ENCODE data around the gene ANKRD28. TPM values are rescaled to one million over a fixed set of nuclear protein-coding genes. Genes with fewer than 3 reads are reported as not detected.

ANKRD28 gene
- total and polyA plus RNA-seq, 2 of the 4 experiments (the other 2 are of a cell fraction) = 52.6 to 211 TPM

DNA sequence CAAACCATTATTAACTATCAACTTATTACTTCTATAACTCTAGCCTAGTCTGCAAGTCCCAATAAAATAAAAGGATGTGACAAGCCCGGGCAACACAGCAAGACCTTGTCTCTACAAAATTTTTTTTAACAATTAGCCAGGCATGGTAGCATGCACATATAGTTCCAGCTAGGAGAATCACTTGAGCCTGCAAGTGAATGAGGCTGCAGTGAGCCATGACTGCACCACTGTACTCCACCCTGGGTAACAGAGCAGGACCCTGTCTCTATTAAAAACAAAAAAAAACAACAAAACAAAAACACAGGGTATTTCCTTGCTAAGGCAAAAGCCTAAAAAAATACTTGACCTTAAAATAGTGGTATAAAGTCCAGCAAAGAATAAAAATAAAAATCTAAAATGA, 31.4 kb downstream of the ANKRD28 start:
- no peak overlapping the region for H3K4me3 ChIP-seq (ENCODE audit: insufficient read depth, low read depth, low read length)
- no peak overlapping the region for H3K56ac ChIP-seq (ENCODE audit: extremely low read depth, insufficient read depth, low read length)
- intact Hi-C loops (cut with micrococcal nuclease) = no loop called here
- H4K8ac ChIP-seq (ENCODE audit: low read depth in 2 of 2, low read length in 2 of 2) = no peak overlapping the region
- H4K5ac ChIP-seq (ENCODE audit: low read depth, low read length) = no peak overlapping the region
- H3K27me3 ChIP-seq (ENCODE audit: control insufficient read depth, insufficient read depth, low read length) = no peaks in the 10 kb centered on the region
- H3K79me1 ChIP-seq (ENCODE audit: low read depth in 1 of 2, low read length in 2 of 2) = peaks cover 28 to 45% of the 10 kb centered on the region in 2 experiments
- no CpG with 5 or more reads among the region's 1 CpG for WGBS, 2 experiments (ENCODE audit: extremely low coverage in 2 of 2, insufficient read length in 1 of 2)
- no peak overlapping the region for H3K4me2 ChIP-seq (ENCODE audit: low read depth, low read length)
- DNase-seq (no peak), ATAC-seq (ENCODE audit: low read depth) (no peak)
- in situ Hi-C loops (cut with MboI; ENCODE audit: low sequenced_read_pairs) = no loop called here
- CTCF ChIA-PET = interaction anchor here (0.6 kb wide), 1 partner anchor 40 kb away, joined by 4 read pairs; no protein-coding TSS in a partner anchor
- H2AK9ac ChIP-seq (replicated peaks; ENCODE audit: low read depth, low read length, poor library complexity) = no peak overlapping the region
- H2BK120ac ChIP-seq (ENCODE audit: low read depth, low read length) = no peak overlapping the region
- H2AK5ac ChIP-seq (ENCODE audit: low read depth, low read length) = no peak overlapping the region
- no peaks in the 10 kb centered on the region for H3K9me3 ChIP-seq (ENCODE audit: control insufficient read depth, insufficient read depth, low read length)
- no peak for TF ChIP-seq FOS (IDR thresholded peaks at IDR 0.05; ENCODE audit: low read depth, low read length)
- TF ChIP-seq MAZ (IDR thresholded peaks at IDR 0.05; ENCODE audit: borderline replicate concordance, low read depth, low read length) = no peak
- TF ChIP-seq, protein P1, sequence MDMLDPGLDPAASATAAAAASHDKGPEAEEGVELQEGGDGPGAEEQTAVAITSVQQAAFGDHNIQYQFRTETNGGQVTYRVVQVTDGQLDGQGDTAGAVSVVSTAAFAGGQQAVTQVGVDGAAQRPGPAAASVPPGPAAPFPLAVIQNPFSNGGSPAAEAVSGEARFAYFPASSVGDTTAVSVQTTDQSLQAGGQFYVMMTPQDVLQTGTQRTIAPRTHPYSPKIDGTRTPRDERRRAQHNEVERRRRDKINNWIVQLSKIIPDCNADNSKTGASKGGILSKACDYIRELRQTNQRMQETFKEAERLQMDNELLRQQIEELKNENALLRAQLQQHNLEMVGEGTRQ (IDR thresholded peaks at IDR 0.05; ENCODE audit: low read depth, low read length) = no peak
- no peak for TF ChIP-seq SMC3 (IDR thresholded peaks at IDR 0.05; ENCODE audit: low read depth, low read length)
- TF ChIP-seq RFX5 (IDR thresholded peaks at IDR 0.05; ENCODE audit: low read depth, low read length) = no peak
- no peak for TF ChIP-seq MXI1 (IDR thresholded peaks at IDR 0.05; ENCODE audit: borderline replicate concordance, low read depth, low read length)
- TF ChIP-seq RAD21 (IDR thresholded peaks at IDR 0.05; ENCODE audit: low read length) = no peak
- TF ChIP-seq BHLHE40 (IDR thresholded peaks at IDR 0.05; ENCODE audit: low read depth, low read length) = no peak
- no peak for TF ChIP-seq RCOR1 (IDR thresholded peaks at IDR 0.05; ENCODE audit: insufficient replicate concordance, low read length)
- TF ChIP-seq, protein P2, sequence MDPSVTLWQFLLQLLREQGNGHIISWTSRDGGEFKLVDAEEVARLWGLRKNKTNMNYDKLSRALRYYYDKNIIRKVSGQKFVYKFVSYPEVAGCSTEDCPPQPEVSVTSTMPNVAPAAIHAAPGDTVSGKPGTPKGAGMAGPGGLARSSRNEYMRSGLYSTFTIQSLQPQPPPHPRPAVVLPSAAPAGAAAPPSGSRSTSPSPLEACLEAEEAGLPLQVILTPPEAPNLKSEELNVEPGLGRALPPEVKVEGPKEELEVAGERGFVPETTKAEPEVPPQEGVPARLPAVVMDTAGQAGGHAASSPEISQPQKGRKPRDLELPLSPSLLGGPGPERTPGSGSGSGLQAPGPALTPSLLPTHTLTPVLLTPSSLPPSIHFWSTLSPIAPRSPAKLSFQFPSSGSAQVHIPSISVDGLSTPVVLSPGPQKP (IDR thresholded peaks at IDR 0.05; ENCODE audit: borderline replicate concordance, low read depth, low read length) = no peak
- no peak for TF ChIP-seq CEBPB (IDR thresholded peaks at IDR 0.05; ENCODE audit: low read depth, low read length)
- TF ChIP-seq MAFK (IDR thresholded peaks at IDR 0.05; ENCODE audit: low read depth, low read length) = no peak
- no peak for TF ChIP-seq CHD1 (IDR thresholded peaks at IDR 0.05; ENCODE audit: low read depth, low read length)
- no peak overlapping the region for H2AFZ ChIP-seq (replicated peaks; ENCODE audit: low read length, poor library complexity)
- peaks cover 11% of the 10 kb centered on the region for H3K4me1 ChIP-seq (ENCODE audit: control insufficient read depth, insufficient read depth, low read length)
- dilution Hi-C loops (cut with HindIII; ENCODE audit: low sequenced_read_pairs, unreplicated experiment) = no loop called here
- H4K20me1 ChIP-seq (ENCODE audit: insufficient read depth, low read length) = no peaks in the 10 kb centered on the region
- H3K9me1 ChIP-seq (ENCODE audit: insufficient read depth, low read length) = peaks cover 2% of the 10 kb centered on the region; the same call in 1 of the 2 replicates
- H2BK20ac ChIP-seq (ENCODE audit: low read depth, low read length) = no peak overlapping the region
- no peak overlapping the region for H3K27ac ChIP-seq (ENCODE audit: insufficient read depth, low read length)
- H2BK5ac ChIP-seq (ENCODE audit: low read depth, low read length, poor library complexity, severe bottlenecking) = no peak overlapping the region
- H4K91ac ChIP-seq (ENCODE audit: insufficient read depth, low read depth, low read length) = no peak overlapping the region
- no peak overlapping the region for H3K18ac ChIP-seq (ENCODE audit: low read depth, low read length)
- POLR2A ChIA-PET (ENCODE audit: unreplicated experiment) = no interaction called here
- no peak overlapping the region for H3K14ac ChIP-seq (replicated peaks; ENCODE audit: low read depth, low read length)
- H3K23ac ChIP-seq (ENCODE audit: low read depth, low read length) = no peak overlapping the region
- no peak overlapping the region for H2BK15ac ChIP-seq (ENCODE audit: low read depth, low read length)
- no peak overlapping the region for H3K9ac ChIP-seq (ENCODE audit: low read depth, low read length)
- H3K4ac ChIP-seq (ENCODE audit: low read depth, low read length) = no peak overlapping the region
- no TSS peak for BruUV-seq (replicated peaks)
- H3K36me3 ChIP-seq (ENCODE audit: control insufficient read depth, insufficient read depth, low read length) = peaks cover 22% of the 10 kb centered on the region

All from IMR-90 (cell line).